Loucy (cell line): ENCODE measurements around the gene KRTAP10-1.

Experiments used
- H2AFZ ChIP-seq: fragments of 200-600 bp; sonication (generic); 2 replicates; pipeline ENCODE4 v1.6.0; 2016; ENCODE audit warnings: antibody characterized with exemption, mild to moderate bottlenecking, low read length, moderate library complexity
- H3F3A ChIP-seq: fragments of 200-600 bp; 2 replicates; pipeline ENCODE4 v1.6.0; 2016; ENCODE audit warnings: antibody characterized with exemption, low read depth, mild to moderate bottlenecking
- H3K27me3 ChIP-seq: fragments of 200-600 bp; sonication (generic); 2 replicates; pipeline ENCODE4 v1.6.1; 2014; ENCODE audit warnings: low read length, mild to moderate bottlenecking; ENCODE audit not compliant: insufficient read depth, poor library complexity, severe bottlenecking
- H3K36me3 ChIP-seq: fragments of 200-600 bp; sonication (generic); 2 replicates; pipeline ENCODE4 v1.6.1; 2016; ENCODE audit warnings: low read length; ENCODE audit not compliant: insufficient read depth
- H3K4me1 ChIP-seq: fragments of 200-600 bp; sonication (generic); 2 replicates; pipeline ENCODE4 v1.5.1; 2014; ENCODE audit warnings: low read length, mild to moderate bottlenecking; ENCODE audit not compliant: insufficient read depth, poor library complexity, severe bottlenecking
- H3K4me2 ChIP-seq: fragments of 200-600 bp; sonication (generic); 2 replicates; pipeline ENCODE4 v1.6.0; 2014; ENCODE audit warnings: antibody characterized with exemption, low read length, low read depth, mild to moderate bottlenecking; ENCODE audit not compliant: poor library complexity, severe bottlenecking
- H3K4me3 ChIP-seq: fragments of 200-600 bp; sonication (generic); 2 replicates; pipeline ENCODE4 v1.5.1; 2014; ENCODE audit warnings: low read length, mild to moderate bottlenecking, mixed read lengths; ENCODE audit not compliant: poor library complexity, severe bottlenecking
- H3K79me2 ChIP-seq: fragments of 200-600 bp; sonication (generic); 2 replicates; pipeline ENCODE4 v1.6.1; 2014; ENCODE audit warnings: low read length; ENCODE audit not compliant: insufficient read depth
- H3K9ac ChIP-seq: fragments of 200-600 bp; sonication (generic); 2 replicates; pipeline ENCODE4 v1.6.0; 2014; ENCODE audit warnings: mild to moderate bottlenecking, low read depth, low read length, moderate library complexity; ENCODE audit not compliant: poor library complexity, severe bottlenecking
- H3K9me2 ChIP-seq: fragments of 200-600 bp; sonication (generic); replicated peaks from 2 replicates; pipeline ENCODE4 v1.6.1; 2016; ENCODE audit warnings: low read depth, low read length, mixed read lengths
- H3K9me3 ChIP-seq: fragments of 200-600 bp; sonication (generic); 2 replicates; pipeline ENCODE4 v1.6.1; 2014; ENCODE audit warnings: mild to moderate bottlenecking, antibody characterized with exemption, low read length, low read depth; ENCODE audit not compliant: insufficient read depth
- H4K20me1 ChIP-seq: fragments of 200-600 bp; sonication (generic); 2 replicates; pipeline ENCODE4 v1.6.0; 2014; ENCODE audit warnings: antibody characterized with exemption, low read length, mild to moderate bottlenecking; ENCODE audit not compliant: insufficient read depth, poor library complexity, severe bottlenecking
- CTCF ChIP-seq: fragments of 200-600 bp; sonication (generic); conservative IDR thresholded peaks from 2 replicates; pipeline ENCODE4 v1.5.1; 2014; ENCODE audit warnings: mild to moderate bottlenecking, antibody characterized with exemption, low read length
- EZH2phosphoT487 ChIP-seq: fragments of 200-600 bp; IDR thresholded peaks from 2 replicates; pipeline ENCODE4 v1.6.1; 2018; ENCODE audit warnings: antibody characterized with exemption, mild to moderate bottlenecking, moderate library complexity, borderline replicate concordance

KRTAP10-1 gene

GRCh38 chr21:44515359-44516165, 24.4 kb downstream of the KRTAP10-1 start:
- Histone ChIP-seq H3K9ac (no peak overlapping the region), H3K9me2 (no peaks in the 10 kb centered on the region), H3K4me3 (no peak overlapping the region), H3K4me2 (no peak overlapping the region), H3K27me3 (no peaks in the 10 kb centered on the region), H3F3A (no peaks in the 10 kb centered on the region), H3K79me2 (no peaks in the 10 kb centered on the region), H4K20me1 (no peaks in the 10 kb centered on the region), H3K4me1 (no peaks in the 10 kb centered on the region), H3K36me3 (no peaks in the 10 kb centered on the region), H3K9me3 (no peaks in the 10 kb centered on the region; the same call in 1 of the 2 replicates), H2AFZ (no peak overlapping the region)
- TF ChIP-seq CTCF (no peak), EZH2phosphoT487 (no peak)

- no peak overlapping the region for H3K4me2 ChIP-seq
- no peaks in the 10 kb centered on the region; the same call in 1 of the 2 replicates for H3K9me3 ChIP-seq
- TF ChIP-seq EZH2phosphoT487, result no peak
- no peak for TF ChIP-seq CTCF
- no peaks in the 10 kb centered on the region for H3F3A ChIP-seq
- H3K9ac ChIP-seq, result no peak overlapping the region
- no peaks in the 10 kb centered on the region for H3K9me2 ChIP-seq
- H3K36me3 ChIP-seq, result no peaks in the 10 kb centered on the region
- H3K4me3 ChIP-seq, result no peak overlapping the region
- H2AFZ ChIP-seq, result no peak overlapping the region
- H4K20me1 ChIP-seq, result no peaks in the 10 kb centered on the region
- H3K79me2 ChIP-seq, result no peaks in the 10 kb centered on the region
- H3K4me1 ChIP-seq, result no peaks in the 10 kb centered on the region
- H3K27me3 ChIP-seq, result no peaks in the 10 kb centered on the region
Measured at GRCh38 chr21:44514746-44515358, 25.1 kb downstream of the KRTAP10-1 start.

- no peak for TF ChIP-seq CTCF
- TF ChIP-seq EZH2phosphoT487, result no peak
- H3K9me3 ChIP-seq, result no peaks in the 10 kb centered on the region; the same call in 1 of the 2 replicates
- no peaks in the 10 kb centered on the region for H4K20me1 ChIP-seq
- no peaks in the 10 kb centered on the region for H3K9me2 ChIP-seq
- H3K27me3 ChIP-seq, result no peaks in the 10 kb centered on the region
- no peak overlapping the region for H3K4me3 ChIP-seq
- H3K79me2 ChIP-seq, result no peaks in the 10 kb centered on the region
- H3K4me1 ChIP-seq, result no peaks in the 10 kb centered on the region
- no peak overlapping the region for H2AFZ ChIP-seq
- H3K36me3 ChIP-seq, result no peaks in the 10 kb centered on the region
- H3F3A ChIP-seq, result no peaks in the 10 kb centered on the region
- H3K9ac ChIP-seq, result no peak overlapping the region
- no peak overlapping the region for H3K4me2 ChIP-seq
Measured at GRCh38 chr21:44514218-44514520, 25.8 kb downstream of the KRTAP10-1 start.
